Type B pancreatic cell (in vitro differentiated cells): ENCODE results near the gene MARCOL. TPM values are rescaled to one million over a fixed set of nuclear protein-coding genes. Genes with fewer than 3 reads are reported as not detected.

Experiments
- DNase-seq: peaks from one replicate; pipeline ENCODE4 v3.0.0; 2021; ENCODE audit warnings: mixed read lengths; ENCODE audit not compliant: unreplicated experiment; ENCODE audit errors: extremely low spot score
- H3K27ac Mint-ChIP-seq: 2 replicates; pipeline ENCODE4 v1.8.0; 2021; ENCODE audit warnings: mild to moderate bottlenecking, mixed read lengths
- H3K27me3 Mint-ChIP-seq: 2 replicates; pipeline ENCODE4 v1.8.0; 2021; ENCODE audit warnings: mixed read lengths
- H3K36me3 Mint-ChIP-seq: 2 replicates; pipeline ENCODE4 v1.8.0; 2021; ENCODE audit warnings: mixed read lengths
- H3K4me1 Mint-ChIP-seq: one replicate; pipeline ENCODE4 v1.8.0; 2021; ENCODE audit warnings: mixed read lengths; ENCODE audit not compliant: unreplicated experiment
- H3K4me3 Mint-ChIP-seq: 2 replicates; pipeline ENCODE4 v1.8.0; 2021; ENCODE audit warnings: mild to moderate bottlenecking, mixed read lengths
- H3K9me3 Mint-ChIP-seq: 2 replicates; pipeline ENCODE4 v1.8.0; 2021; ENCODE audit warnings: mixed read lengths
- total RNA-seq: library from RNA; stranded (reverse); gene quantifications from 2 replicates; pipeline ENCODE4 v1.2.1, GENCODE V29; 2021; ENCODE audit warnings: low replicate concordance
- TF ChIP-seq, protein P1 (sequence below): fragments of 200-600 bp; sonication (generic); conservative IDR thresholded peaks from 2 replicates; pipeline ENCODE4 v1.5.0; 2021; ENCODE audit warnings: antibody characterized with exemption, mild to moderate bottlenecking

The MARCOL gene
- total RNA-seq, 1 donor from 2014 or later: not detected

DNA sequence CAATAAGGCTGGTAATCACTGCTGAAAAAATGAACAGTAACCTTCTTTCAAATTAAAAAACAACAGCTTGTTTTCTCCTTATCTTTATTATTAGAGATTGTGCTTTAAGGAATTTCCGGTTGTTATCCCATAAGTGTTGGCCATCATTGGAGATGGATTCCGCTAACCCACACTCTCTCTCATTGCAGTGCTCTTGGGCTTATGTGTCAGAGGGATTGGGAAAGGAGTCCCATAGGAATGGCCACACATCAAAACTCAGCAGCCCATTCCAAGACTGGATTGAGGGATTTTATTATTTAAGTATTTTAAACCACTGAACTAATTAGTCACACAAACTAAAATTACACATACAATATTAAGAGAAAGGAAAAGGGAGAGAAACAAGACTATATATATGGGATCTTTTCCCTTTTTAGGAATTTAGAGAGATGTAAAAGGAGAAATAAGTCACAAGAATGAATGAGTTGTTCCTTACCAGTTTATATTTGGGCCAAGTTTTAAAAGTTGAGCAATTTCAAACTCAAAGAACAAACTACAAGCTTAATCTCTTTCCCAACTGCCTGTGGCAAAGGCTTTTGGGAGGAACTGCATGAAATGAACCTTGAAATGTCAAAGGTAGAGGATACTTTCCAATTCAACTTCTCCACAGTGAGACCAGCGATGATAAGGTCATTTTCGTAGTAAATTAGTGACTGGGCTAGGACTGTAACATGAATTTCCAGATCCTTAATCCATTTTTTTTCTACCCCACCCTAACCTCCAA, 33.1 kb upstream of the MARCOL start:
- Mint-ChIP-seq H3K27me3 (no peaks in the 10 kb centered on the region), H3K4me3 (no peak overlapping the region)

DNA sequence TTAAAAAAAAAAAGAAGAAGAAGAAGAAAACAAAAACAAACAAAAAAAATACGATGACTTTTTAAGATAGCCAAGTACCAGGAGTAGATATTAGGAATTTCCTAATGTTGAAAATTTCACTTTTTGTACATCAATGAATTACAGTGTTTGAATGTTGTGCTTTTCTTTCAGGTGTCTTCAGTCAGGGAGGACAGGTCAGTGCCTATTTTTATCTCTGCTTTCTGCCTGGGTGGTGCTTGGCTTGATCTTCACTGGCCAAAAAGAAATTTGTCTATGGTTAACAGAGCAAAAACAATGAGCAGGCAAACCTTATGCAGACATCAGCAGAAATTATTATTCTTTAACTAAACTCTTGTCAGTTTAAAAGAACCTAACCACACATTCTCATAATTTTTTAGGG, 32.5 kb upstream of the MARCOL start:
- Mint-ChIP-seq H3K9me3 (no peaks in the 10 kb centered on the region), H3K4me3 (no peak overlapping the region), H3K4me1 (no peaks in the 10 kb centered on the region), H3K36me3 (no peaks in the 10 kb centered on the region), H3K27me3 (no peaks in the 10 kb centered on the region), H3K27ac (no peak overlapping the region)
- TF ChIP-seq, protein P1, sequence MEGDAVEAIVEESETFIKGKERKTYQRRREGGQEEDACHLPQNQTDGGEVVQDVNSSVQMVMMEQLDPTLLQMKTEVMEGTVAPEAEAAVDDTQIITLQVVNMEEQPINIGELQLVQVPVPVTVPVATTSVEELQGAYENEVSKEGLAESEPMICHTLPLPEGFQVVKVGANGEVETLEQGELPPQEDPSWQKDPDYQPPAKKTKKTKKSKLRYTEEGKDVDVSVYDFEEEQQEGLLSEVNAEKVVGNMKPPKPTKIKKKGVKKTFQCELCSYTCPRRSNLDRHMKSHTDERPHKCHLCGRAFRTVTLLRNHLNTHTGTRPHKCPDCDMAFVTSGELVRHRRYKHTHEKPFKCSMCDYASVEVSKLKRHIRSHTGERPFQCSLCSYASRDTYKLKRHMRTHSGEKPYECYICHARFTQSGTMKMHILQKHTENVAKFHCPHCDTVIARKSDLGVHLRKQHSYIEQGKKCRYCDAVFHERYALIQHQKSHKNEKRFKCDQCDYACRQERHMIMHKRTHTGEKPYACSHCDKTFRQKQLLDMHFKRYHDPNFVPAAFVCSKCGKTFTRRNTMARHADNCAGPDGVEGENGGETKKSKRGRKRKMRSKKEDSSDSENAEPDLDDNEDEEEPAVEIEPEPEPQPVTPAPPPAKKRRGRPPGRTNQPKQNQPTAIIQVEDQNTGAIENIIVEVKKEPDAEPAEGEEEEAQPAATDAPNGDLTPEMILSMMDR: no peak
- no peak for DNase-seq

More for the DNA sequence above, 33.1 kb upstream of the MARCOL start:
- DNase-seq: no peak
- TF ChIP-seq, protein P1: no peak
- no peaks in the 10 kb centered on the region for H3K36me3 Mint-ChIP-seq
- no peaks in the 10 kb centered on the region for H3K9me3 Mint-ChIP-seq
- H3K4me1 Mint-ChIP-seq: no peaks in the 10 kb centered on the region
- no peak overlapping the region for H3K27ac Mint-ChIP-seq

DNA sequence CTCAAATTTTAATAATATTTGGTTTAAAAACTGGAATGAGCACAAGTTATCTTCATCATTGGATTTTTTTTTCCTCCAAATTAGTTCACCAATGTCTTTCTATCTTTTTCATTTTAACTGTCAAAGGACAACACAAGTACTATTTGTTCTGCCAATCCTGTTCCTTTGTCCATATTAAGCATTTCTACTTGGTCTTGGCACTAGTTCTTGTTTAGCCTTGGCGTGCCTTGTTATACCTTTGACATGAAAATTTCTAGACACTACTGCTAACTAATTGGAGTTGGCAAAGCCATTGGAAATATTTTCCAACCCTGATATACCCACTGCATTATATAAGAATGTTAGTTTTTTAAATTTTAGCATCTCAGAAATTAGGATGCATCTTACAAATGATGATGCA, 31.7 kb upstream of the MARCOL start:
- DNase-seq: no peak
- TF ChIP-seq, protein P1: no peak
- Mint-ChIP-seq H3K9me3 (no peaks in the 10 kb centered on the region), H3K4me3 (no peak overlapping the region), H3K27me3 (no peaks in the 10 kb centered on the region), H3K36me3 (no peaks in the 10 kb centered on the region), H3K27ac (no peak overlapping the region), H3K4me1 (no peaks in the 10 kb centered on the region)

DNA sequence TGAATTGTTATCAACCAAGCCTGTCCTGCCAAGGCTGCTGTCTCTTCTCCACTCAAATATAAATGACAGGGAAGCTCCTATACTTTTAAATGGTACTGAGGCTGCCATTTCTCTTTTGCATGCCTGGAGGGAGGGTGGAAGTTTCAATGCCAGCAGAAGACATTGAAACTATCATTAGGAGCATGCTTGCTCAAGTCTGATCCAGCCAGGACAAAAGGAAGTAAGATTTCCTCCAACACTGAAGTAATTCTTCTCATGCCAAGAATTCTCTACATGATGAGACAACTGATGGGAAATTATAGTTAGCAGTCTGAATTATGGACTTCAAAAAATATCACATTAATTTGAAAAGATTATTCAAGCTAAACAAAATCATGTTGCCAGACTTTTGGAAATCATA, 30.1 kb upstream of the MARCOL start:
- no peak overlapping the region for H3K27ac Mint-ChIP-seq
- no peak overlapping the region for H3K4me3 Mint-ChIP-seq
- TF ChIP-seq, protein P1: no peak
- no peaks in the 10 kb centered on the region for H3K36me3 Mint-ChIP-seq
- DNase-seq: no peak
- no peaks in the 10 kb centered on the region for H3K9me3 Mint-ChIP-seq
- no peaks in the 10 kb centered on the region for H3K27me3 Mint-ChIP-seq
- H3K4me1 Mint-ChIP-seq: no peaks in the 10 kb centered on the region

DNA sequence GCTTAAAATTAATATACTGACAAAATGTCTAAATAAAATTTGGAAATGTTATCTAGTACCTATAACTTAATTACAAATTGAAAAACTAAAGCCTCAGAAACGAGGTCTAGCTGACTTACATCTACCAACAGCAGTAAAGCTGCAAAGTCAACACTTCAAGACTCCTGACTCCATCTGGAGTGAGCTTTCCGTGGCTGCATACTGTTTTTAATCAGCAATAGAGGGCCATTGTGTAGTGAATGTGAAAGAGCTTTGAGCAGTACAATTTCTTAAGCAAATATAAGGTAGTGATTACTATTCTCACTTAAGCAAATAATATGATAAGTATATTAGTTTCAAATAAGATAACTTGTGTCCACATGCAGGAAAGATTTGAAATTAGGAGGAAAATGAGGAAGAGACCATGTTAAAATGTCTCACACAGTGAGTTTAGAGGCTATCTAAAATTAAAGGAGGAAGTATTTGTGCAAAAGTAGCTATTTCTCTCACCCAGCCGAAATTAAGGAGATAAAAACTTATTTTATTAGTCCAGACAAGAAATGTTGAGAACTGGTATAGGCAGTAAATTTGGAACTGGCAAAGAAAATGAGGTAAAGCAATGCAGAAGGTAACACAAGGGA, 29.1 kb upstream of the MARCOL start:
- TF ChIP-seq, protein P1: no peak
- Mint-ChIP-seq H3K27ac (no peak overlapping the region), H3K9me3 (no peaks in the 10 kb centered on the region), H3K4me1 (no peaks in the 10 kb centered on the region), H3K27me3 (no peaks in the 10 kb centered on the region), H3K4me3 (no peak overlapping the region), H3K36me3 (no peaks in the 10 kb centered on the region)
- DNase-seq: no peak
